Measurements from ENCODE around the gene HERC2. TPM values are rescaled to one million over a fixed set of nuclear protein-coding genes. Genes with fewer than 3 reads are reported as not detected.

HERC2 gene
- total and polyA plus RNA-seq, 2 of the 13 experiments (the other 11 are each of a cell fraction or from before 2014, with no cell fraction given) = 17.6 to 24.8 TPM

GRCh38 chr15:28181366-28181765 lies 140.6 kb downstream of the HERC2 start:
- Histone ChIP-seq H3K9me3 (ENCODE audit: low read length) (no peaks in the 10 kb centered on the region), H3K79me2 (ENCODE audit: insufficient read depth, low read length) (no peaks in the 10 kb centered on the region), H3K4me1 (ENCODE audit: insufficient read depth, low read length) (peaks cover 11% of the 10 kb centered on the region), H3K9ac (ENCODE audit: insufficient read depth, low read depth, low read length) (no peak overlapping the region), H2AFZ (ENCODE audit: low read length) (no peak overlapping the region), H3K36me3 (replicated peaks in 1 of 2; ENCODE audit: control insufficient read depth in 1 of 2, insufficient read depth in 2 of 2, low read length in 2 of 2) (peaks cover 3 to 32% of the 10 kb centered on the region in 2 experiments; a peak in 4 of 5 replicates), H3K4me3 (replicated peaks in 1 of 3; ENCODE audit: insufficient read depth in 1 of 3, low read depth in 2 of 3, low read length in 3 of 3) (no peak overlapping the region), H3K27ac (ENCODE audit: extremely low read length, insufficient read depth, low read length) (no peak overlapping the region), H4K20me1 (ENCODE audit: insufficient read depth, low read length) (no peaks in the 10 kb centered on the region), H3K27me3 (ENCODE audit: control insufficient read depth in 1 of 2, insufficient read depth in 2 of 2, low read length in 2 of 2) (no peaks in the 10 kb centered on the region), H3K4me2 (ENCODE audit: low read depth, low read length) (no peak overlapping the region)
- DNase-seq (ENCODE audit: low spot score) = no peak
- BruUV-seq (replicated peaks) = no TSS peak
- TF ChIP-seq ZNF549 (CRISPR knock-in tag; IDR thresholded peaks at IDR 0.05) (no peak), ZNF496 (CRISPR knock-in tag; IDR thresholded peaks at IDR 0.05; ENCODE audit: insufficient replicate concordance) (no peak), PRDM10 (CRISPR knock-in tag; IDR thresholded peaks at IDR 0.05; ENCODE audit: low read depth) (no peak), ZNF160 (CRISPR knock-in tag; IDR thresholded peaks at IDR 0.05) (no peak), HHEX (CRISPR knock-in tag; IDR thresholded peaks at IDR 0.05) (no peak), LRRFIP1 (CRISPR knock-in tag; conservative IDR thresholded peaks at IDR 0.05) (no peak)
- TF ChIP-seq, protein P1, sequence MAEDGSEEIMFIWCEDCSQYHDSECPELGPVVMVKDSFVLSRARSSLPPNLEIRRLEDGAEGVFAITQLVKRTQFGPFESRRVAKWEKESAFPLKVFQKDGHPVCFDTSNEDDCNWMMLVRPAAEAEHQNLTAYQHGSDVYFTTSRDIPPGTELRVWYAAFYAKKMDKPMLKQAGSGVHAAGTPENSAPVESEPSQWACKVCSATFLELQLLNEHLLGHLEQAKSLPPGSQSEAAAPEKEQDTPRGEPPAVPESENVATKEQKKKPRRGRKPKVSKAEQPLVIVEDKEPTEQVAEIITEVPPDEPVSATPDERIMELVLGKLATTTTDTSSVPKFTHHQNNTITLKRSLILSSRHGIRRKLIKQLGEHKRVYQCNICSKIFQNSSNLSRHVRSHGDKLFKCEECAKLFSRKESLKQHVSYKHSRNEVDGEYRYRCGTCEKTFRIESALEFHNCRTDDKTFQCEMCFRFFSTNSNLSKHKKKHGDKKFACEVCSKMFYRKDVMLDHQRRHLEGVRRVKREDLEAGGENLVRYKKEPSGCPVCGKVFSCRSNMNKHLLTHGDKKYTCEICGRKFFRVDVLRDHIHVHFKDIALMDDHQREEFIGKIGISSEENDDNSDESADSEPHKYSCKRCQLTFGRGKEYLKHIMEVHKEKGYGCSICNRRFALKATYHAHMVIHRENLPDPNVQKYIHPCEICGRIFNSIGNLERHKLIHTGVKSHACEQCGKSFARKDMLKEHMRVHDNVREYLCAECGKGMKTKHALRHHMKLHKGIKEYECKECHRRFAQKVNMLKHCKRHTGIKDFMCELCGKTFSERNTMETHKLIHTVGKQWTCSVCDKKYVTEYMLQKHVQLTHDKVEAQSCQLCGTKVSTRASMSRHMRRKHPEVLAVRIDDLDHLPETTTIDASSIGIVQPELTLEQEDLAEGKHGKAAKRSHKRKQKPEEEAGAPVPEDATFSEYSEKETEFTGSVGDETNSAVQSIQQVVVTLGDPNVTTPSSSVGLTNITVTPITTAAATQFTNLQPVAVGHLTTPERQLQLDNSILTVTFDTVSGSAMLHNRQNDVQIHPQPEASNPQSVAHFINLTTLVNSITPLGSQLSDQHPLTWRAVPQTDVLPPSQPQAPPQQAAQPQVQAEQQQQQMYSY (CRISPR knock-in tag; IDR thresholded peaks at IDR 0.05) = no peak
- TF ChIP-seq, protein P2, sequence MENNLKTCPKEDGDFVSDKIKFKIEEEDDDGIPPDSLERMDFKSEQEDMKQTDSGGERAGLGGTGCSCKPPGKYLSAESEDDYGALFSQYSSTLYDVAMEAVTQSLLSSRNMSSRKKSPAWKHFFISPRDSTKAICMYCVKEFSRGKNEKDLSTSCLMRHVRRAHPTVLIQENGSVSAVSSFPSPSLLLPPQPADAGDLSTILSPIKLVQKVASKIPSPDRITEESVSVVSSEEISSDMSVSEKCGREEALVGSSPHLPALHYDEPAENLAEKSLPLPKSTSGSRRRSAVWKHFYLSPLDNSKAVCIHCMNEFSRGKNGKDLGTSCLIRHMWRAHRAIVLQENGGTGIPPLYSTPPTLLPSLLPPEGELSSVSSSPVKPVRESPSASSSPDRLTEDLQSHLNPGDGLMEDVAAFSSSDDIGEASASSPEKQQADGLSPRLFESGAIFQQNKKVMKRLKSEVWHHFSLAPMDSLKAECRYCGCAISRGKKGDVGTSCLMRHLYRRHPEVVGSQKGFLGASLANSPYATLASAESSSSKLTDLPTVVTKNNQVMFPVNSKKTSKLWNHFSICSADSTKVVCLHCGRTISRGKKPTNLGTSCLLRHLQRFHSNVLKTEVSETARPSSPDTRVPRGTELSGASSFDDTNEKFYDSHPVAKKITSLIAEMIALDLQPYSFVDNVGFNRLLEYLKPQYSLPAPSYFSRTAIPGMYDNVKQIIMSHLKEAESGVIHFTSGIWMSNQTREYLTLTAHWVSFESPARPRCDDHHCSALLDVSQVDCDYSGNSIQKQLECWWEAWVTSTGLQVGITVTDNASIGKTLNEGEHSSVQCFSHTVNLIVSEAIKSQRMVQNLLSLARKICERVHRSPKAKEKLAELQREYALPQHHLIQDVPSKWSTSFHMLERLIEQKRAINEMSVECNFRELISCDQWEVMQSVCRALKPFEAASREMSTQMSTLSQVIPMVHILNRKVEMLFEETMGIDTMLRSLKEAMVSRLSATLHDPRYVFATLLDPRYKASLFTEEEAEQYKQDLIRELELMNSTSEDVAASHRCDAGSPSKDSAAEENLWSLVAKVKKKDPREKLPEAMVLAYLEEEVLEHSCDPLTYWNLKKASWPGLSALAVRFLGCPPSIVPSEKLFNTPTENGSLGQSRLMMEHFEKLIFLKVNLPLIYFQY (CRISPR knock-in tag; IDR thresholded peaks at IDR 0.05; ENCODE audit: borderline replicate concordance) = no peak
- WGBS (ENCODE audit: low lambda C conversion rate) = 94% methylated on average over 2 of the region's 2 CpGs
- no peak for ATAC-seq
- intact Hi-C loops (cut with micrococcal nuclease; ENCODE audit: unreplicated experiment) (no loop called here), in situ Hi-C loops (cut with HindIII; ENCODE audit: extremely low pct_ligation_motif_present, low pct_unique_long_range_greater_than_20kb) (no loop called here)
- ChIA-PET CTCF (ENCODE audit: low intra/inter-chr PET ratio, low total read pairs) (no interaction called here), POLR2A (no interaction called here)
- no peak for FAIRE-seq

Data from HepG2 (cell line).